Neural cell (in vitro differentiated cells): ENCODE results near the gene CLEC16A.

ENCODE experiments used
- CTCF ChIP-seq: fragments of 450-650 bp; IDR thresholded peaks from 2 replicates; pipeline ENCODE4 v1.5.1; 2014; ENCODE audit warnings: antibody characterized with exemption, mild to moderate bottlenecking, moderate library complexity; ENCODE audit not compliant: poor library complexity, severe bottlenecking
- EP300 ChIP-seq: fragments of 450-650 bp; conservative IDR thresholded peaks from 2 replicates; pipeline ENCODE4 v1.6.1; 2014; ENCODE audit warnings: antibody characterized with exemption, mild to moderate bottlenecking, moderate library complexity; ENCODE audit not compliant: poor library complexity, severe bottlenecking
- EZH2 ChIP-seq: fragments of 200-600, 300-800 bp; shearing (Covaris generic), sonication (generic); IDR thresholded peaks from 2 replicates; pipeline ENCODE4 v1.6.1; 2014; ENCODE audit warnings: antibody characterized with exemption, low read length, borderline replicate concordance, mild to moderate bottlenecking; ENCODE audit not compliant: insufficient read depth, poor library complexity, severe bottlenecking
- RAD21 ChIP-seq: fragments of 450-650 bp; conservative IDR thresholded peaks from 2 replicates; pipeline ENCODE4 v1.6.1; 2014; ENCODE audit warnings: antibody characterized with exemption, mild to moderate bottlenecking, moderate library complexity
- REST ChIP-seq: IDR thresholded peaks from 2 replicates; pipeline ENCODE4 v1.6.1; 2012; ENCODE audit warnings: borderline replicate concordance

GRCh38 chr16:11007714-11008280, 63.4 kb downstream of the CLEC16A start:
- TF ChIP-seq CTCF (no peak), RAD21 (no peak), EP300 (no peak), EZH2 (no peak), REST (no peak)
